Measurements from ENCODE around the gene DHDDS.
A peak's percentile ranks its signal among the peaks of the same experiment; 100 is the strongest.

DHDDS gene

DNA sequence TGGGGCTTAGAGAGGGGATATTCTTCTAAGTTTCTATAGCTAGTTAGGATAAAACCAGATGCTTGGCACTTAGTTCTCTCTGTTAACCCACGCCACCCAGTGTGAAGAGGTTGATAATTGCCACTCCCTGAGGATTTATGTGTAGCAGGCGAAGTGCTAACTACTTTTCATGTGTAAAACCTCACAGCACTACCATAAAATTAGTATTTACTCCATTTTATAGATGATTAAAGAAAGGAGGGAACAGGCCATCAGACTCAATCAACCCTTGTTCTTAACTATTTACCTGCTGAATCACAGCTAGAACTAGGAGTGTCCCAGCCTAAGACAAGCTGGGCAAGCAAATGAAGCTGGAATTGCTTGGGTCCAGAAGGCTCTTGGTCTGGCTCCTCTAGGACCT lies 12.6 kb upstream of the DHDDS start:
- no peak for DNase-seq

DNA sequence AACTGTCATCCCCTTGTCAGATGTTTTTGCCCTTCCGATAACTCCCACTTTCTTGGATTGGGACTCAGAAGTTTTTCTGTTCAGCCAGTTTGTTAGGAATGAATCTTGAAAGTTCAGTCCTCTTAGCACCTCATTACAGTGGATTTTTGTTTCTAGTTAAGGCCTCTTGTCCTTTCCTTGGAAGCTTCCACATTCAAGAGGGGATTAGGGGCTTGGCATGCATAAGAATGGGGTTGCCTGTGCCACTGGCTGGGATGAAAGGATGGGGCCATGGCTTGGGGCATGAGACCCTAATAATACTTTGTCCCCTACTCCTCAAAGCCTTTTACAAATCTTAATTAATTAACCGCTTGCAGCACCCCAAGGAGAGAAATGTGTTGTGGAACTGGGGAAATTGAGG lies 2.4 kb upstream of the DHDDS start:
- DNase-seq = no peak

DNA sequence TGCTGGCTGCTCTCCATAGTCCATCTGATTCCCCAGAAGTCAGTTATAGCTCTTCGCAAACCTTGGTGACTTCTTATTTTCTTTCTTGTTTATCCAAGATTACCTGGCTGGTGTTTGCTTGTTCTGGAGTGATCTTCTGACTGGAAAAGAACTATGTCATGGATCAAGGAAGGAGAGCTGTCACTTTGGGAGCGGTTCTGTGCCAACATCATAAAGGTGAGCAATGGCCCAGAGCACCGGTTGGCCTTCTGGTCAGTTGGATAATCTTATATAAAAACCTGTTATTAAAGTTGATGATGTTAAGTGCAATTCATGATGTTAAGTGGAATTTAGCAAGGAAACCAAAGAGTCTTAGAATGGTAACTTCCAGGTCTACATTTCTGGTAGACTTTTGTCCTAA lies 672 bp downstream of the DHDDS start:
- DNase-seq = no peak

DNA sequence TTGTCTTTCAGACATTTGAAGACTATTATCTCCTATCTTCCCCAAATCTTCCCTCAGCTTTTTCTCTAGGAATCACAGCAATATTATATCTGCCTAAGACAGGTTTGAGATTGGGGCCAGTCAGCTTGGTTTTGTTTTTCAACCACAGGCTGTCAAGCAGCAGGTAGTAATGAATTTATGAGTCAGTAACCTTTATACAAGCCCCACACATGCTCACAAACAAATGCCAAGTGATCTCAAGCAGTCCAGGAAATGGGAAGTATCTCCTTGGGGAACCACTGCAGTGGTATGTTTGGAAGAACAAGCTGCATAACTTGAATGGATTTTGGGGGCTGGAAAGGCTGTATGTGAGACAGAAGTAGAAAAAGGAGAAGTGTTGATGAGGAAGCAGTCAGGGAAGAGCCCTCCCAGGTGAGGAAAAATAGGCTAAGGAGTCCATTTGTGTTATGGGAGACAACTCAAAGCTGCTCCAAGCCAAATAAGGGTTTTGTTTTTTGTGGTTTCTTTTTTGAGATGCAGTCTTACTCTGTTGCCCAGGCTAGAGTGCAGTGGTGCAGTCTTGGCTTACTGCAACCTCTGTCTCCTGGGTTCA lies 2.1 kb downstream of the DHDDS start:
- no peak for DNase-seq

DNA sequence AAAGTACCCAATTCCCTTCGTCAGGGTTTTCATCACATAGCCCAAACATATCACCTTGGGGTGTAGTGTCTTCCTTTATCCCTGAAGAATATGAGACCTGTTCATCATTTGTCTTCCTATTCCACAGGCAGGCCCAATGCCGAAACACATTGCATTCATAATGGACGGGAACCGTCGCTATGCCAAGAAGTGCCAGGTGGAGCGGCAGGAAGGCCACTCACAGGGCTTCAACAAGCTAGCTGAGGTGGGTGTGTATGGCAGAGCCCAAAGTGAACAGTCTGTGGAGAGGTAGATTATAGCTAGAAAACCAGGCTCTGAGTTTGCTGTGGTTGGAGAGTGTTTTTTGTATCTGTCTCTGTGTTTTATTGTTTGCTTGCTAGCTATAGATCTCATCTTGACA lies 5.9 kb downstream of the DHDDS start:
- no peak for DNase-seq

DNA sequence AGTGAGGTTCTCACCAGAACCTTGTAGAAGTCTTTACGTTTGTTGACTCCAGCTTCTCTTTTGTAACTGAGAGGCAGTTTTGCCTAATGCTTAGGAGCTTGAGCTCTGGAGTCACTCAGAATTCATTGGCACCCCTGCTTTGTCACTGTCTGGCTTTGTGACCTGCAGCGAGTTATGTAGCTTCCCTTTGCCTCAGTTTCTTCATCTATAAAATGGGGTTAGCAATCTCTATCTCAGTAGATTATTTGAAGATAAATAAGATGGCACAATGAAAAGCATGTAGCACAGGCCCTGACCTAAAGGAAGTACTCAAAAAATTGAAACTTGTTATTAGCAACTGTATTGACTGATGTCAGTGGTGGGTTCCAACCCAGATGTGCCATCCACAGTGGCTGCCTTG lies 8.1 kb downstream of the DHDDS start:
- no peak for DNase-seq

DNA sequence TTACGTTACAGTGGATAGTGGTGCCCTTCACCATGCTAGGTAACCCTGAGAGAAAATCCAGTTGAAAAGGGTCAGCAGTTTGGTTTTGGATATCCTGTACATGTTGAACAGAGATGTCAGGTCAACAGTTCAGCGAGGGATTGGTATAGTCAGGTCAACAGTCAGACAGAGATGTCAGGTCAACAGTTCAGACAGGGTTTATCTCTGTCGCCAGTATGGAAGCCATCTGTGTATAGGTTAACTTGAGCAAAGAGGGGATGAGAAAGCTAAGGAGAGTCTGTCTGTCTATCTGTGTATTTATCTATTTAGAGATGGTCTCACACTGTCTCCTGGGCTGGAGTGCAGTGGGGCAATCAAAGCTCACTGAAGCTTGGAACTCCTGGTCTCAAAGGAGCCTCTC lies 17.7 kb downstream of the DHDDS start:
- no peak for DNase-seq

DNA sequence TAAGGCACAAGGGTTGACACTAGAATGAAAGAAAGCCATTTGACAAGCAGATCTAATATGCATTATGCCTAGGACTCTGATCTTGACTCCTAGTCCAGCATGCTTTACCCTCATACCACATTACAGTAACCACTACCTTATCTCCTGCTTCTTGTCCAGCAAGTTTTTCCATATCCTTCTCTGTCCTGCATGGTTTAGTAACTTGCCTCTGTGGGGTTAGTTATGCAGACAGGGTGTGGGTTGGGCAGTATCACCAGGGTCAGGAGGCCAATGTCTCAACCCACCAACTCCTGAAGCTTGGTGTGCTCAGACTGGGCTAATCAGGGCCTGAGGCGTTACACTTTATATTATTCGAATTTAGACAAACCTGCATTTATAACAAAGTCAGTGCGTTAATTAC lies 18.8 kb downstream of the DHDDS start:
- DNase-seq = no peak

DNA sequence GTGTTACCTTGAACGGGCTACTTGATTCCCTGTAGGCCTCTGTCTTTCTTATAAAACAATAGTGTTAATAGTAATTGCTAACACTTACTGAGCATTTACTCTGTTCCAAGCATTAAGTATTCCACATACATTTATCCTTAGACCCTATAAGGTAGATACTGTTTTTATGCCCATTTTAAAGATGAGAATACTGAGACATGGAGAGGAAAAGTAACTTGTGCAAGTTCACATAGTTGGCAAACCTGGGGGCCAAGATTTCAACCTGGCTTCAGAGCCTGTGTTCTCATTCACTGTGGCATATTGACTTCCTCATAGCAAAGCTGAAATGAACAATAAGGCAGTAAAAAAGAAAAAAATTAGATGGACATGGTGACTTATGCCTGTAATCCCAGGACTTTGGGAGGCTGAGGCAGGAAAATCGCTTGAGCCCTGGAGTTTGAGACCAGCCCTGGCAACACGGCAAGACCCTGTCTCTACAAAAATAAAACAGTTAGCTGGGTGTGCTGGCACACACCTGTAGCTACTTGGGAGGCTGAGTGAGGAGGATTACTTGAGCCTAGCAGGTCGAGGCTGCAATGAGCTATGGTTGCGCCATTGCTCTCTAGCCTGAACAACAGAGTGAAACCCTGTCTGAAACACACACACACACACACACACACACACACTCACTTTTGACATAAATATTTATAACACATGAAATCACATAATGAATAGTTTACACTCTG lies 20.5 kb downstream of the DHDDS start:
- no peak for DNase-seq

DNA sequence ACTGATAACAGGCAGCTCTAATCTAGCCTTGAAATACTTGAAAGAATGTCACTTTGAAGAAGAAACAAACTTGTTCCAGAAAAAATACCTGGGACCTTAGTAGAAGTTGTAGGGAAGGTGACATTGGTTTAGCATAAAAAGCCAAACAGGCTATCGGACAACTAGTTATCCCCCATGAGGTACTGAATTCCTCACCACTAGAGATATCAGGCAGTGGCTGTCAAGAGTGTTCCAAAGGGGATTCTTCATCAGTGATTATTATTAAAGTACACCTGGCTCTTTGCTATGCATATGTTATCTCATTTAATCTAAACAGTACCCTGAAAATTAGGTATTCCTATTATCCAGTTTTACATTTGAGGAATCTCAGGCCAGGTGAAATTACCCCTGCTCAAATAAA lies 27.0 kb downstream of the DHDDS start:
- DNase-seq = no peak

DNA sequence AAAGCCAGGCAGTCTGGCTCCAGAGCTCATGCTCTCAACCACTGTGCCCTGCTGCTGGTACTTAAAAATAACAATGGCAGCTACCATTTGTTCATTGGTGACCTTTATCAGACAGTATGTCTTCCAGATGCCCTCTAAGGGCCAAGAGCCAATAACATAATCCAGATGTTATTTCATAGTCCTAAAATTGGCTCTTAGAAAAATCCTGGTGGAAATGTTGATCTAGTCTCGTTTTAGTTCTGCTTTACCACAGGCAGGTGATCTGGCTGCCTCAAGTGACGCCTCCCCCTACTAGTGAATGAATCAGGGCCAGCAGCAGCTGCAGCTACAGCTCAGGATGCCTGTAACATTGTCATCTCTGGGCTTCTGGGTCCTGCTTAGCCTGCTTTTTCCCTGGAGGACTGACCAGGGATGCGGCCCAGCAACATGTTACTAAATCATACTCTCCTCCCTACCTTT lies 27.5 kb downstream of the DHDDS start:
- no peak for DNase-seq

DNA sequence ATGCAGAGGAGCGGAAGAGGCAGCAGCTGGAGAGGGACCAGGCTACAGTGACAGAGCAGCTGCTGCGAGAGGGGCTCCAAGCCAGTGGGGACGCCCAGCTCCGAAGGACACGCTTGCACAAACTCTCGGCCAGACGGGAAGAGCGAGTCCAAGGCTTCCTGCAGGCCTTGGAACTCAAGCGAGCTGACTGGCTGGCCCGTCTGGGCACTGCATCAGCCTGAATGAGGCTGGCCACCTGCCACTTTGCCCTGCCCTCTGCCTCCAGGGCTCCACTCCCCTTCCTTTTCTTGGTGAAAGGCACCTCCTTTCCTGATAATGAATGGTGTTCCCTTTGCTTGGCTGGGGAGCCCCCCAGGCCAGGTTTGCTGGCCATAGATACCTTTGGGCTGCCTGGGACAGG lies 36.8 kb downstream of the DHDDS start:
- DNase-seq = no peak

DNA sequence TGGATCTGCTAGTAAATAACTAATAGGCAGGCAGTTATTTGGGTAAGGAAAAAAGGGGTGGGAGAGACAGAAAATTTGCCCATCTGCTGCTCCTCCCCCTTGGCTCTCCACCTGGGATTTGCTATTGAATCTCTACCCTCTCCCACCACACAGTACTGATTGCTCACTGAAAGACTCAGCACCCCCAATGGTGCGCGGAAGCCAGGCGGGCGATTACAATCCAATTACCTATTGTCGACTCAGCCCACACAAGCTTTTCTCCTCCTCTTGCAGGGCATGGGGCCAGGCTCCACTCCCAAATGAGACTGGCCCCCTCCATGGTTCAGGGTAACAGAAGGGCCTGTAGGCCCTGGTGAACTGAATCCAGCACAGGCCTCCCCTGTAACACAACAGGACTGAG lies 37.4 kb downstream of the DHDDS start:
- DNase-seq = peak; percentile 83

DNA sequence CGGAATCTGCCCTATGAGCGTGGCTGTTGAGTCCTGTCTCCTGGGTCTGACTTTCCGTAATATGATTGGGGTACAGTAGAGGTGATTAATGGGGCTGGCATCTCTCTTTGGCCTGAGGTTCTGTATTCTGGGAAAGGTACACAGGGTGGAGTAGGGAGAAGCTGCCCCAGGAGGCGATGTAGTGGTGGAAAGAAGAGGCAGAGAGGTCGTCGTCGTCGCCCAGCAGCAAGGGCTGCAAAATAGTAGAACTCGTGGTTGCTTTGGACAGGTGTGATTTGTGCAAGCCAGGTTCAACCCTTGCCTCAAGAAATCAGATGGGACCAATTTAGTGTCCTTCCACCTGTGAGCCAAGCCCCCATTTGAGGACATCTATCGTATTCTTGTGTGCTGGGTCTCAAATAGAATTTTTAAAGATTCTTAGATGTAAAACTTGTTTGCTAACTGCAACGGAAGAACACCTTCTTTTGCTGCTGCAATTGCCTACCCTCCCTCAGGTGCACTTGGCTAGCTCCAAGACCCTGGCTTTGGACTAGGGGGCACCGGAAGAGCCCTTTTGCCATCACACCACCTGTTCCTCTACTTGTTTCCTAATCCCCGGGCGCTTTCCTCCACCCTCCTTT lies 38.9 kb downstream of the DHDDS start:
- DNase-seq = no peak

DNA sequence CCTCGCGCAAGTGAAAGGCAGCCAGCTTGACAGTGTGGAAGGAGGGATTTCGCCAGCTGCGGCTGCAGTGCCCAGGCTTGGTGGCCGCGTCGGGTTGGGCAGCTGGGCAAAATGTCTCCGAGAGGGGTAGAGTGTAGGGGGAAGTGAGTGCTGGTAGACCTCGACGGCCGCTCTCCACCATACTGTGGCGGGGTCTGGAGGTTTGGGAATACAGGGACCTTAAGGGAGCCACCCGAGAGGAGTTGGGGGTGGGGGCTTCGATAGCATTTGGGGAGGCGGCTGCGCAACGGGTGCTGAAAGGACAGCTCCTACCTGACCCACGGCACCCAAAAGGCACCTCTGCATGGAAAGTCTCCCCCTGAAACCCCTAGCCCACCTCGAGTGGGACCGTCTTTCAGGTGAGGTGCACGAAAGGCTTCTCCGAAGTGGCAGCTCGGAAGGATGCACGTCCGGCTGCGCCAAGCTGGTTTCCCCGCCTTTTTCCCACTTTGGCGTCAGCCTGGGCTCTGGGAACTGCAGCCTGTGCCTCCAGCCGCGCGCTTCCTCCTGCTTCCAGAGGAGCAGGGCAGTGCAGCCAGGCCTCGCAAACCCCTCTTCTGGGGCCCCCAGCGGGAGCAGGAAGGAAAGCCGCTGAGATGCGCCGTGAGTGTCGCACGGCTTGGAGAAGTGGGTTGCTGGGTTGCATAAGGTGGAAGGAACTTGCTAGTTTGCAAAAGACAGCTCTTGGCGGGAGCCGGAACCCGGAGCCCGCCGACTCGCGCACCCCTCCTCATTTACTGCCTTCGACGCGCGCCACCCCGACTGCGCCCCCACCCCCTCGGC lies 39.6 kb downstream of the DHDDS start:
- peak; percentile 68 for DNase-seq

DNA sequence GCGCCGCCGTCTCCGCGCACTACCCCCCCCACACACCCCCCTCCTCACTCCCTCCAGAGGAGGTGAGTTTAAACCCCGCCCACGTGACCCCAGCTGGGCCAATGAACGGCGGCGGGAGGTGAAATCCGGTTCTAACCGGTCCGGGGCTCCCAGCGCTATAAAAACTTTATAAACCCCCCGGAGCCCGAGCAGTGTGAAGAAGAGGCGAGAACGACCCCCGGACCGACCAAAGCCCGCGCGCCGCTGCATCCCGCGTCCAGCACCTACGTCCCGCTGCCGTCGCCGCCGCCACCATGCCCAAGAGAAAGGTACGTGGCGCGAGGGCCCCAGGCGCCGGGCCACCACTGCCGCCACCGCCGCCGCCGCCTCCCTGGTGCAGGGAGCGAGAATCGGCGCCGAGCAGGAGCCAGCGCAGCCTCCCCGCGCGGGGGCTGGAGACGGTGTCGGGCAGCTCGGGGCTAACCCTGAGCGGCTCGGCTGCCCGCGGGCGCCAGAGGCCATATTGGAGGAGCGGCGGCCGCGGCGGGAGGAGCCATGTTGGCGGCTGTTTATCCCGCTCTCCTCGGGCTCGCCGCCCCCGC lies 40.3 kb downstream of the DHDDS start, which contains the start of gene HMGN2:
HMGN2 (plus strand) TSS at position 121 of the 581 bp plus-strand sequence; CDS start at position 294, 173 bp downstream.
- DNase-seq = peak; percentile 68

DNA sequence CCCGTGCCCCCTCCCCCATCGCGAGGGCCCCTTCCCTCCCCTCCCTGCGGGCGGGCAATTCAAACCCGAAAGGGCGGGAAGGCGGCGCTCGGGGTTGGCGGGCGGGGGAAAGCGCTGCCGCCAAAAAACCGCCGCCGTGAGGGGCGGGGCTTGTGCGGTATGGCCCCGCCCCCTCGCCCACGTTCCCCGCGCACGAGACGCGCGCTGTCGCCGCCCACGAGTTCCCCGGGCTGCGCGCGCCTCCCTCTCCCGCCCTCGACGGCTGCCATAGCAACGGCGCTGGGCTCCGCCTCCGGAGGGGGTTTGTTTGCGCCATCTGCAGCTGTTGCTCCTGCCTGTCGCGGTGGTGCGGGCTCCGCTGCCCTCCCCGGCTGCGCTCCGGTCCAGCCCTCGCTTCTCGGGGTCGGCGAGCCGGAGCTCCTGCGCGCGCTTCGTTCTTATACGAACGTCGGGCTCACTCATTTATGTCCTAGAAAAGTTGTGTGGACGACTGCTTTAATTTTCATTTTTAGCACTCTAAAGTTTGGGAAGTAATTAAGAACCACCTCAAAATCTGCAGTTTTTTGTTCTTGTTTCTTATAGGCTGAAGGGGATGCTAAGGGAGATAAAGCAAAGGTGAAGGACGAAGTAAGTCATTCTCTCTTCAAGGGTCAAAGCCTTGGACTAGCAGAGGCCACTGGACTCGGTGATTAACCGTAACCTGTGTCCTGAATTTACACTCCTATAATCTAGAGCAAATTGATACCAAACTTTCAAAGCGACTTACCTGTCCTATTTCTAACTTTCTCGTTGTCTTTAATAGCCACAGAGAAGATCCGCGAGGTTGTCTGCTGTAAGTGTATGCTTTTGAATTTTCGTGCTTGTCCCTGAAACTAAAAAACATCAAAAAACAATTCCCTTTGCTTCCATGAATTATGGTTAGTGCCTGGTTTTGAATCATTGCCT lies 41.1 kb downstream of the DHDDS start:
- peak; percentile 36 for DNase-seq

DNA sequence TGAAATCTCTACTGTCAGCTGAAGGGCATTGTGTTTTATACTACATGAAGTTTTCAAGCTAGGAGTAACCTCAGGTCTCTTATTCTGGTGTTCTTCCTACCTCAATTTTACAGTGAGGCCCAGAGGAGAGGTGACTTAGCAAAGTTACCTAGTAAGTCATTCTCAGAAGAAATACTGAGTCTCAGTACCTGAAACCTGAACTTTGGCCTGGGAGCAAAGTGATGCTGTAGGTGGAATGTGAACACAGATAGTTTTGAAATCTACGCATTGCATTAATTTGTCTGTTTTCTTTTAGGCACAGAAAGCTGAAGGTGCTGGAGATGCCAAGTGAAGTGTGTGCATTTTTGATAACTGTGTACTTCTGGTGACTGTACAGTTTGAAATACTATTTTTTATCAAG lies 42.7 kb downstream of the DHDDS start:
- DNase-seq = no peak

DNA sequence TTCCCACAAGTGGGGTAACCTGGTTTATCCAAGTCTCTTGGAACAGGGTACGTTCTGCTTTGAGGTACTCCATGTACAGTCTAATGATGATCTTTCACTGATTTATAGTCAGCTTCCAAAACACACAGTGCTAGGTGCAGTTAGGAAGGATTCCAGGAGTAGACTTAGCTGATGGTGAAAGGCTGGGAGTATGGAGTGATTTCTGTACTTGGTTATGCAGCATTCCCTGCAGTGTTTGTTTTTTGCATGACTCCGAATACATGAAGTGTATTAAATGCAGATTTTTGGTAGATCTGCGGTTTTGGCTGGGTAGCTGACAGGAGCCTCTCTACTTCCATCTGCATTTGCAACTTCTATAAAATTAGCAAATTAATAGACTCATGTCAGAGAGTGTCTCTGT lies 43.9 kb downstream of the DHDDS start:
- DNase-seq = no peak

DNA sequence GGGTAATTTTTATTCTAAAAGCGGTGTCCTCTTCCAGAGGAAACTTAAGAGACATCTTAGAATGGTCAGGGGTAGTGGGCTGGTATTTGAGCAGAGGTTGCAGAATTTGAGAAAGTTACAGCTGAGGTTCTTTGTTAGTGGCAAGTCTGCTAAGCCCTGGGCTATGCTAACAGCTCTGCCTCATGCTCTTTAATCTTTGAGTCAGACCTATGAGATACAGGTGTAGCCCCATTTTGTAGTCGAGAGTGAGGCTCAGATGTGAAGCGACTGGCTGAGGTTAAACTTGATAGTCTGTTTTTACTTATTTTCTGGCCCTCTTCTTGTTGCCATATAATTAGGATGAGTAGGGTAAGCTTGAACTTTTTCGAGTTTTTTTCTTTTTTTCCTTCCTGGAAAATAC lies 44.8 kb downstream of the DHDDS start:
- DNase-seq = no peak

DNA sequence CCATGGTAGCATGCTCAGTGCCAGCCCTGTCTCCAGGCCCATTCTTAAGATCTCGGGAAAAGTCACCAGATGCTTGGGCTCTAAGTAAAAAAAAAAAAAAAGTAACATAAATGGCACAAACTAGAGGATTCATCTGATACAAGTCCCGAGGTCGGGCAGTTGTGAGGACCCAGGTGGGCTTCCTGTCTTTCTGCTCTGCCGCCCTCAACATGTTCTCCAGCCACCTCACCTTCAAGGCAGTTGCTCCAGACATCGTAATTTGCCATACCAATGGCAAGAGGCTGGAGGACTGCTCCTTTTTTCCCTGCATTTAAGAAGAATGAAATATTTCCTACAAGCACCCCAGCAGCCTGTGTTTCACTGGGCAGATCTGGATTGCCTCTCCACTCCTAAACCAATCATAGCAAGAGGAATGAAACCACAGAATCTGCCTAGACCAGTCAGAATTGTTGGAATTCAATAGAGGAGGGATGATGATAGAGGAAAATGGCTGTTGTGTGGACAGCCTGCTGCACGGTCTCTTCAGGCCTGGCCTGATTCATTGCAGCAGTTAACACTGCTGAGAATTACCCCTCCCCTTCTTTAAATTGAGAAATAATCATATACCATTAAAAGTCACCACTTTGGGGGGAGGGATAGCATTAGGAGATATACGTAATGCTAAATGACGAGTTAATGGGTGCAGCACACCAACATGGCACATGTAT lies 45.5 kb downstream of the DHDDS start:
- no peak for DNase-seq

Data from NCI-H1436 treated with DMSO at 0.1 percent for 48 hours (cell line).